ENCODE results near the gene PDXP.

DNA sequence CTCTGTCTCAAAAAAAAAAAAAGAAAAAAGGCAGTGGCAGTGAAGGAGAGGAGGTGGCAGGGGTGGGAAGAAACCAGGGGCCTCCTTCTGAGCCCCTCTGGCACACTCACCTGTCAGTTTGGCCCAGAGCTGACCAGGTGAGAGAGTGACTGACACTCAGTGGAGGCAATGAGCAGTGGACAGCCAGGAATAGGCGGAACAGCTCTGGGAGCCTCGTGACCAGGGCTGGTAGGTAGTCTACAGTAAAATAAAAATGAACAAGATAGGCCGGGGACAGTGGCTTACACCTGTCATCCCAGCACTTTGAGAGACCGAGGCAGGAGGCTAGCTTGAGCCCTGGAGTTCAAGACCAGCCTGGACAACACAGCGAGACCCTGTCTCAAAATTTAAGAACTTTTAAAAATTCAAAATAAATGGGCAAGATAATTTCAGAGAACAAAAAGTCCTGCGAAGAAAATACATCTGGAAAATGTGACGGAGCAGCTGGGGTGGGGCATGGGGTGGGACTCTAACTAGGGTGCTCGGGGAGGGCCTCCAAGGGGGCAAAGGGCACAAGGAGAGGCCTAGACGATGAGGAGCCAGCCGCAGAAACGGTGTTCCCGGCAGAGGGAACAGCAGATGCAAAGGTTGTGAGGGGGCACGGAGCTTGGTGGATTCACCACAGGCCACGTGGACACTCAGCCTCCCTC, 3.8 kb upstream of the PDXP start:
- no peak for TF ChIP-seq TAF1 (IDR thresholded peaks at IDR 0.05; ENCODE audit: borderline replicate concordance, insufficient read depth, low read length)
- TF ChIP-seq POLR2AphosphoS5 (IDR thresholded peaks at IDR 0.05; ENCODE audit: low read depth, low read length) = no peak
- TF ChIP-seq SIN3A (IDR thresholded peaks at IDR 0.05; ENCODE audit: borderline replicate concordance, insufficient read depth, low read length) = no peak

All from PFSK-1 (cell line).